ENCODE results near the gene ADGRD1. TPM values are rescaled to one million over a fixed set of nuclear protein-coding genes. Genes with fewer than 3 reads are reported as not detected.

The ADGRD1 gene
- total and polyA plus RNA-seq, 2 of the 8 experiments (the other 6 are each of a cell fraction or from before 2014, with no cell fraction given) = 0.36 to 0.48 TPM

- TF ChIP-seq ATF2 (IDR thresholded peaks at IDR 0.05; ENCODE audit: low read length) (no peak), SP4 (IDR thresholded peaks at IDR 0.05; ENCODE audit: low read length) (no peak)
These were observed 58.8 kb downstream of the ADGRD1 start (continued) for GRCh38 chr12:131012279-131013069.

Data from H1 (cell line).